ENCODE results near the gene BICD1. TPM values are rescaled to one million over a fixed set of nuclear protein-coding genes. Genes with fewer than 3 reads are reported as not detected.

Gene BICD1
- total RNA-seq, 1 donor from 2014 or later = 6.1 TPM

- DNase-seq (ENCODE audit: low read depth) (no peak), FAIRE-seq (no peak)
- Histone ChIP-seq H3K36me3 (ENCODE audit: control insufficient read depth, insufficient read depth, low read length) (no peaks in the 10 kb centered on the region), H3K4me3 (ENCODE audit: low read depth, low read length) (no peak overlapping the region), H3K27me3 (ENCODE audit: control insufficient read depth, insufficient read depth, low read length) (no peaks in the 10 kb centered on the region)
- TF ChIP-seq CTCF (IDR thresholded peaks at IDR 0.05; ENCODE audit: insufficient read depth, low read length, severe bottlenecking) = no peak
Observed at GRCh38 chr12:32252199-32253073, 145.8 kb downstream of the BICD1 start.

DNA sequence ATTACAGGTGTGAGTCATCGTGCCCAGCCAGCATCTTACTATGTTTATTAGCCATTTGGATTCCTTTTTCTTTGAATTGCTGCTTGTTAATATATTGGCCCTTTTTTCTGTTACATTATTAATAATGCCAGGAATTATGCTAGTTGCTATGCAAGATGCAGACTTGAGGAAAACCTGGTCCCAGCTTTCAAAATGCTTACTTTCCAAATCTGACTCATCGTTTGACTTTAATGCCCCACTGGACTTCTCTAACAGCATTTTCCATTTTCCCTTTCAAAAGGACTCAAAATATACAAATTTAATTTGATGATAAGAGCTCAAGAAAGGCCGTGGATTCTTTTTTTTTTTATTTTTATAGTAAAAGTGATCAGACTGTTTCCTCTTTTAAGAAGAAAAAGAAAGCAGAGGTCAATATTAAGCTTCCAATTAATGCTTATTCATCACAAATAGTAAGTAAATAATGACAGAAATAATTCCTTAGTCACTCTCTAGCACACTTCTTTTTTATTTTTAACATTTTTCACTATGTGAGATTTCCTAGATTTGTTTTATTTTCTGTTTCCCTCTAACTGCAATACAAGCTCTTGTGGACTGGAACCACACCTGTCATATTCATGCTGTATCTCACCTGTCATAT, 146.6 kb downstream of the BICD1 start:
- no peak for TF ChIP-seq CTCF (IDR thresholded peaks at IDR 0.05; ENCODE audit: insufficient read depth, low read length, severe bottlenecking)
- Histone ChIP-seq H3K4me3 (ENCODE audit: low read depth, low read length) (no peak overlapping the region), H3K36me3 (ENCODE audit: control insufficient read depth, insufficient read depth, low read length) (no peaks in the 10 kb centered on the region), H3K27me3 (ENCODE audit: control insufficient read depth, insufficient read depth, low read length) (no peaks in the 10 kb centered on the region)
- DNase-seq (ENCODE audit: low read depth) (no peak), FAIRE-seq (no peak)

GRCh38 chr12:32254260-32254956, 147.8 kb downstream of the BICD1 start:
- TF ChIP-seq CTCF (IDR thresholded peaks at IDR 0.05; ENCODE audit: insufficient read depth, low read length, severe bottlenecking) = no peak
- DNase-seq (ENCODE audit: low read depth) (no peak), FAIRE-seq (no peak)
- no peak overlapping the region for H3K4me3 ChIP-seq (ENCODE audit: low read depth, low read length)
- H3K36me3 ChIP-seq (ENCODE audit: control insufficient read depth, insufficient read depth, low read length) = no peaks in the 10 kb centered on the region
- no peaks in the 10 kb centered on the region for H3K27me3 ChIP-seq (ENCODE audit: control insufficient read depth, insufficient read depth, low read length)

DNA sequence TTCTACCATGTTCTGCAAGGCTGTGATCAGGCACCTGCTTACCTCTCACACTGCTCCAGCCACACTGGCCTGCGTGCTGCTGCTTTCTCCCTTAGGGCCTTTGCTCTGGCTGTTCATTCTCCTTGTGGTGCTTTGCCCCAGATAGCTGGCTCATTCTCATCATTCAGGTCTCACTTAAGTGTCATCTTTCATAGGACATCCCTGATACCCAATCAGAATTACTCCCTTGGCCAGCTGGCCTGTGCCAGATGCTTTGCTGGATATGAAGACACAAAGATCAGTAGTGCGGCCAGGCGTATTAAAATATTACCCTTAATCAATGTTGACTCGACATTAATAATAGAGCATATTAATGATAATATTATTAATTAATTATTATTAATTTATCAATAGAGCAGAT, 148.9 kb downstream of the BICD1 start:
- DNase-seq (ENCODE audit: low read depth) = no peak
- no peak for TF ChIP-seq CTCF (IDR thresholded peaks at IDR 0.05; ENCODE audit: insufficient read depth, low read length, severe bottlenecking)
- Histone ChIP-seq H3K27me3 (ENCODE audit: control insufficient read depth, insufficient read depth, low read length) (no peaks in the 10 kb centered on the region), H3K4me3 (ENCODE audit: low read depth, low read length) (no peak overlapping the region), H3K36me3 (ENCODE audit: control insufficient read depth, insufficient read depth, low read length) (no peaks in the 10 kb centered on the region)
- FAIRE-seq = no peak

DNA sequence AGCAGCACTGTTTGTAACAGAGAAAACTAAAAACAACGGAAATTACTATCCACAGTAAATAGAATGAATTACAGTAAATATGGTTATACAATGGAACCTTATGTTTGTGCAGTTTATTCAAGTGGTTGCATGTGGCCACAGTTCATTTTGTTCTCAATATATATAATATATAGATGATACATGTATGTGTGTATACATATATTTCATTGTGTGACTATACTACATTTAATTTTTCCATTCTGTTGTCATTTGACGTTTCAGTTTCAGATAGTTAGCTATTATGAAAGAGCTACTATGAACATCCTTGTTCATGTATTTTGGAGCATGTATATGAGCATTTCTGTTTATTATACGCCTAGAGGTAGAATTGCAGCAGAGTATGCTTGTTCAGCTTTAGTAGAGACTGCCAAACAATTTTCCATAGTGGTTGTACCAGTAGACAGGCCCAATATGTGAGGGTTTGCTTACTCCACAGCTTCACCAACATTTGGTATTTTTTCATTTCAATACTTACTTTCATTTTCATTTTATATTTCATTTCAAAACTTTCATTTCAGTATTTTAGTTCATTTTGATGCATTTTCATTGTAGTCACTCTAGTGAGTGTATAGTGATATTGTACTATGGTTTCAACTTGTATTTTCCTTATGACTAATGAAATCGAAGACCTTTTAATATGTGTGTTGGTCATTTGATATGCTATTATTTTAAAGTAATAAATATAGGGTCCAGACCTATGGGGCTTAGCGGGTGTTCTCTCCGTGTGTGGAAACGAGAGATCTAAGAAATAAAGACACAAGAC, 151.2 kb downstream of the BICD1 start:
- no peaks in the 10 kb centered on the region for H3K27me3 ChIP-seq (ENCODE audit: control insufficient read depth, insufficient read depth, low read length)
- DNase-seq (ENCODE audit: low read depth) (no peak), FAIRE-seq (no peak)
- no peak overlapping the region for H3K4me3 ChIP-seq (ENCODE audit: low read depth, low read length)
- H3K36me3 ChIP-seq (ENCODE audit: control insufficient read depth, insufficient read depth, low read length) = no peaks in the 10 kb centered on the region
- no peak for TF ChIP-seq CTCF (IDR thresholded peaks at IDR 0.05; ENCODE audit: insufficient read depth, low read length, severe bottlenecking)
